GM13977 (cell line): Measurements from ENCODE around the gene CDKL2.

ENCODE experiments used
- DNase-seq: peaks from one replicate; pipeline ENCODE4 v3.0.0; 2012; ENCODE audit warnings: low spot score
- CTCF ChIP-seq: IDR thresholded peaks from 2 replicates; pipeline ENCODE4 v1.5.1; 2012; ENCODE audit warnings: mild to moderate bottlenecking, control low read depth; ENCODE audit not compliant: insufficient read depth; ENCODE audit errors: extremely low read depth, missing control alignments
- in situ Hi-C: fragments of 300-500 bp; cut with MboI; formaldehyde crosslinking; loops from one replicate; pipeline ENCODE4 v1.12.0; 2022; ENCODE audit warnings: low sequenced_read_pairs, low pct_unique_long_range_greater_than_20kb, mixed read lengths, inconsistent platforms; ENCODE audit not compliant: unreplicated experiment

CDKL2 gene

GRCh38 chr4:75643651-75644050 lies 13.3 kb upstream of the CDKL2 start:
- in situ Hi-C loops: no loop called here
- no peak for DNase-seq

GRCh38 chr4:75639124-75639695 lies 8.9 kb upstream of the CDKL2 start:
- no peak for TF ChIP-seq CTCF
- in situ Hi-C loops: no loop called here
- DNase-seq: no peak

More at GRCh38 chr4:75643651-75644050, 13.3 kb upstream of the CDKL2 start:
- no peak for TF ChIP-seq CTCF

DNA sequence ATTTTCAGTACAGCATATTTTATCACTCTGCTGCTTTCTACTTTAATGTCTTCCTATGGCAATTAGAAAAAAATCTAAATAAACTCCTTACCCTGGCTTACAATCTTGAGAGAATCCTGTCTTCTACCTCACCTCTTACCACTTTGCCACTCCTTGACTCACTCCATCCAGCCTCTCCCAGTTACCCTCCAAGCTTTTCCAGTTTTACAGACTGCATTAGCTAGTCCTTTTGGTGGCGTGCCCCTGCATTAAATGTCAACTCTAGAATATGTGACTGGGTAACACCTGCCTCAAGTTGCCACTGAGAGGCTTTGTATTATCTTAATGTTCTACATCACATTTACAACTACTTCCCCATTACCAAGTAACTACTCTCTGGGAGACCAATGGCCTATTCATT lies 7.5 kb upstream of the CDKL2 start:
- in situ Hi-C loops: no loop called here
- TF ChIP-seq CTCF: no peak
- no peak for DNase-seq

GRCh38 chr4:75637176-75637575 lies 6.8 kb upstream of the CDKL2 start:
- in situ Hi-C loops: no loop called here
- no peak for DNase-seq
- no peak for TF ChIP-seq CTCF

GRCh38 chr4:75634951-75635350 lies 4.6 kb upstream of the CDKL2 start:
- in situ Hi-C loops: no loop called here
- TF ChIP-seq CTCF: no peak
- no peak for DNase-seq

- DNase-seq: no peak
- no peak for TF ChIP-seq CTCF
- in situ Hi-C loops: no loop called here
Observed at GRCh38 chr4:75634281-75634680, 4.0 kb upstream of the CDKL2 start.

GRCh38 chr4:75633846-75634245 lies 3.5 kb upstream of the CDKL2 start:
- TF ChIP-seq CTCF: no peak
- no peak for DNase-seq

More at GRCh38 chr4:75633846-75634245, 3.5 kb upstream of the CDKL2 start:
- in situ Hi-C loops: no loop called here
